SJCRH30 (cell line): ENCODE results near the gene ZPBP2. TPM values are rescaled to one million over a fixed set of nuclear protein-coding genes. Genes with fewer than 3 reads are reported as not detected.

Experiments
- DNase-seq, 2 experiments: peaks; one replicate each; pipeline ENCODE4 v3.0.0-alpha.2; 2015 to 2020
- H3K27ac ChIP-seq: fragments of 250-450 bp; sonication (Bioruptor Pico); 2 replicates; pipeline ENCODE4 v1.5.1; 2020; ENCODE audit warnings: mild to moderate bottlenecking, moderate library complexity
- H3K27me3 ChIP-seq: fragments of 250-450 bp; sonication (Bioruptor Pico); 2 replicates; pipeline ENCODE4 v1.5.1; 2020; ENCODE audit warnings: mild to moderate bottlenecking, moderate library complexity
- H3K36me3 ChIP-seq: fragments of 250-450 bp; sonication (Bioruptor Pico); 2 replicates; pipeline ENCODE4 v1.5.1; 2020; ENCODE audit warnings: mild to moderate bottlenecking, moderate library complexity
- H3K4me1 ChIP-seq: fragments of 250-450 bp; sonication (Bioruptor Pico); 2 replicates; pipeline ENCODE4 v1.5.1; 2020; ENCODE audit warnings: mild to moderate bottlenecking, moderate library complexity
- H3K4me3 ChIP-seq: fragments of 250-450 bp; sonication (Bioruptor Pico); 2 replicates; pipeline ENCODE4 v1.5.1; 2020; ENCODE audit warnings: mild to moderate bottlenecking, moderate library complexity
- H3K9me3 ChIP-seq: fragments of 250-450 bp; sonication (Bioruptor Pico); replicated peaks from 2 replicates; pipeline ENCODE4 v1.5.1; 2020; ENCODE audit warnings: mild to moderate bottlenecking, moderate library complexity
- total RNA-seq: library from RNA; depleted of rRNA; stranded (reverse); fragments of >200 nt; shearing (Covaris generic); gene quantifications from 2 replicates; pipeline ENCODE4 v1.2.3, GENCODE V29; 2014

Gene ZPBP2
- total RNA-seq, 1 experiment from 2014 or later: not detected

DNA sequence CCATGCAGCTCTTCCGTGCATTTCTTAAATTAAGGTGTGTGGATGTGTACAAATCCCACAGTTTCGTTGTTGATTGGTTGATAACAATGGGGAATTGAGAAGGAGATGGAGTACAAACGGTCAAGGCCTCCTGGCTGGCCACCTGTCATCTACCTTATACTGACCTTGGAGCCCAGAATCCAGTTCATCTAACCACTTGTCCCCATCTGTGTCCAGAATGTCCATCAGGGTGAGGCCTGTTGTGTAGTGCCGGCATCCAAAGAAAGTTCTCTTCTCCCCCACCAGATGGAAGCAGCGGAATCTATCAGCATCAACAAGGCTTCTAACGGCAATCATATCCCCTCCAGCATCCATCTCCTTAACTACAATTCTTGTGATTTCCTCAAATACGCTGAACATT, 48.9 kb downstream of the ZPBP2 start:
- Histone ChIP-seq H3K9me3 (no peaks in the 10 kb centered on the region), H3K27me3 (no peaks in the 10 kb centered on the region), H3K4me1 (no peaks in the 10 kb centered on the region), H3K4me3 (no peak overlapping the region), H3K36me3 (no peaks in the 10 kb centered on the region; the same call in 1 of the 2 replicates), H3K27ac (no peak overlapping the region)
- no peak for DNase-seq

DNA sequence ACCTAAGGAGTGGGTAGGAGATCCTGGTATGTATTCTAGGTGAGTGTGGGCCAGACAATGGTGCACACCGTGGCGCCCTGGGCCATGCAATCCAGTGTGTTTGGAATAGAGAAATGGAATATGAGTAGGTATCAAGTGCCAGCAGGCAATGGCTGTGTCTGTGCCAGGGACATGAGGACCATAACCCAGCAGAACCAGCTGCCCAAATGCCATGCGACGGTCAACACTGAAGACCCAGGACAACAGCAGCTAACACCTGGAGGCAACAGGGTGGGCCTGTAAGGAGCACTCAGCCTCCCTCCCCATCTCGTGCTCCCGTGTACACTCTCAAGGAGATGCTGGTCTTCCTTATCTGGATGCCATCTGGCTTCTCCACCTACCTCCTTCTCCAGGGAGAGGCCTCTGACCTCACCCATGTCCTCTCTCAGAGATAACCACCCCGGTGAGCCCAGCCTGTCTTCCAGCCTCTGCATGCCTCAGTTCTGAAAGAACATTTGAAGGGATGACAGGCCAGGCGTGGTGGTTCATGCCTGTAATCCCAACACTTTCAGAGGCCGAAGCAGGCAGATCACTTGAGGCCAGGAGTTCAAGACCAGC, 51.2 kb downstream of the ZPBP2 start:
- no peak overlapping the region for H3K27ac ChIP-seq
- DNase-seq: no peak
- no peak overlapping the region for H3K4me3 ChIP-seq
- no peaks in the 10 kb centered on the region for H3K27me3 ChIP-seq
- H3K4me1 ChIP-seq: no peaks in the 10 kb centered on the region
- H3K9me3 ChIP-seq: no peaks in the 10 kb centered on the region
- H3K36me3 ChIP-seq: no peaks in the 10 kb centered on the region; the same call in 1 of the 2 replicates

DNA sequence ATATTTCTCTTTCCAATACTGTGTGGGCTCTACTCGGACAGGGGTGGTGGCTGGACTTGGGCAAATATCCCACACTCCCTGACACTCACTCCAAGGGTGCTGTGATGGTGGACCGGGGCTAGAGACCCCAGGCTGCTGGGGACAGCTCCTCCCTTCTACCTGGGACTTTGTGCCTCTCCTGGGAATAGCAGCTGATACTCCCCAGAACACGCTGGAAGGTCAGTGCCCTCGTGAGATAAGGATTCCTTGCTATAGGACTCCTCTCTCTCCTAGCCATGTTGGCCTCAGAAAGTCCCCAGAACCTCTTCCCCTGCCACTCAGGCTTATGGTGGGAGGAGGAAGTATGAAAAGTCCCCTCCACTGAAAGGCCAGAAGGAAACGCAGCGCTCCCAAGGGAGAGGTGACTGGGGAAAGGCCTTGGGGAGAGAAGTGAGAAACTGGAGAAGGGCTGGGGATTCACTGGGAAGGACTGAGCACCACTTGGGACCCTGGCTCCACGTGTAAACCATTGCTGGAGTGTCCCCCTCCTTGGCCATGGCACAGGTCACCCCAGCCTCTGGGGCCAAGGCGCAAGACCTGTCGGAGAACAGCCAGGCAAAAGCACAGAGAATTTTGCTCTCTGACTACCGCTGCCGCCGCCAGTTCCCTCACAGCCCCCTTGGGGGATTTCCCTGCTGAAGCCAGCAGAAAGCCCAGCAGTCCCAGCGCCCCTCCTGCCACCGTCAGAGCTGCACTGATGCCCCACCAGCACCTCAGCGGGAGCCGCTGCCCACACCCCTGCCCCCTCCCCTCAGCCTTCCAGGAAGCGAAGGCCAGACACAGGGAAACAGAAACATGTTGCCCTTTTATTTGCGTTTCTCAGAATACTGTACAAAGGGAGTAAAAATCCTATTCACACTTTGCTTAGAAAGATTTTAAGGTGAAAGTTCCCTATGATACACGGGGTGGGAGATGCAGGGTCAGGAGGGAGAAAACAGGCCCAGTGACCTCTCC, 52.5 kb downstream of the ZPBP2 start:
- Histone ChIP-seq H3K36me3 (no peaks in the 10 kb centered on the region; the same call in 1 of the 2 replicates), H3K4me1 (peaks cover 2% of the 10 kb centered on the region; the same call in 1 of the 2 replicates), H3K27ac (no peak overlapping the region), H3K4me3 (no peak overlapping the region), H3K9me3 (no peaks in the 10 kb centered on the region), H3K27me3 (no peaks in the 10 kb centered on the region)
- DNase-seq: no peak

DNA sequence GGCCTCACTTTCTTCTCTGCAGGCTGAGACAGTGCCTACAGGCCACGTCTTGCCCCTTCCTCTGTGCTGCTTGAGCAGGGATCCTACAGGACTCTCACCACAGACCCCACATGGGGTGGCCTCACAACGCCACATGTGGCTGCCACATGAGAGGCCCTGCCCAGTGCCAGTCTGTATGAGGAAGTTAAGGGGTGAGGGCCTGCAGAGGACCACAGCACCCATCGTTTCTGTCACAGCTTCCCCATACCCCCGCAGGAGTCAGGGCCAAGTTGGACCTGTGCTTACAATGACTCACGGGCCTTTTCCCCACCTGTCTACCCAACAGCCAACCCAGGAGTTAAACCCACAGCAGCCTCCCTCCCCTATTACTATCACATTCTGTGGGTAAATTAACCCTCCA, 53.3 kb downstream of the ZPBP2 start:
- Histone ChIP-seq H3K4me1 (peaks cover 11% of the 10 kb centered on the region), H3K4me3 (no peak overlapping the region), H3K9me3 (no peaks in the 10 kb centered on the region), H3K27me3 (no peaks in the 10 kb centered on the region), H3K27ac (no peak overlapping the region), H3K36me3 (no peaks in the 10 kb centered on the region; the same call in 1 of the 2 replicates)
- DNase-seq: no peak

DNA sequence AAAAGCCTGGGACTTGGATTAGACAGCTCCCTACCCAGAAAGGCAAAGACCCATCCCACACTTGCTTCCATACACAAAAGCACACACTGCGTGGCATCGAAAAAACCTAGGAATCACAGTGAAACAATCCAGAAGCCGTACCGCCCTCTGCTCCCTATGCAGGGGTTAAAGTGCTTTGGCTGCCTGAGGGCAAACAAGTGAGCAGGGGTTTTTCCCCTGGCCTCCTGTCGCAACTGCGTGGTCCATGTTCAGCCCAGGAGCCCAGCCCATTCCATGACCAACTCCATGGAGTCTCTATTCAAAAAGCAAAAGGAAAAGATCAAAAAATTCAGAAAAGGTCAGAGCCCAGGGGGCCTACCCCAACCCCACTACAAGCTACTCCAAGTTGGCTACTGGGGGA, 54.0 kb downstream of the ZPBP2 start:
- H3K4me3 ChIP-seq: no peak overlapping the region
- H3K9me3 ChIP-seq: no peaks in the 10 kb centered on the region
- no peaks in the 10 kb centered on the region; the same call in 1 of the 2 replicates for H3K36me3 ChIP-seq
- H3K4me1 ChIP-seq: peaks cover 14% of the 10 kb centered on the region
- no peak for DNase-seq
- no peak overlapping the region for H3K27ac ChIP-seq
- H3K27me3 ChIP-seq: no peaks in the 10 kb centered on the region

DNA sequence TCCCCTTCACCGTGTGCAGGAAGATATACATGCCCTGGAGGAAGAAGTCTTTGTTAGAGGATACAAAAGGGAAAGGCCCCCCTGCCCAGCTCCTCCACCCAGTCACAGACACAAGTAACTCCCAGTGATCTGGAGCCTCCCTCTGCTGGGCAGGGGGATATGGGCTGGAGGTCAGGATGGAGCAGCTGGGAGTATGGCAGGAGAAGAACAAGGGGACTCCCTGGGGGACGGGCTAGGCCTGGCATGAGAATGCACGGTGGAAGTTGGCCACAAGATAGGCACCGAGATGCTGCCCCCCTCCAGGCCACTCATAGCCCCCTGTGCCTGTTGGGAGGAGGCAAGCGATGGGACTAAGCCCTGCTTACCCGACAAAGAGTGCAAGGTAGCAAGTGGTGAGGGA, 55.2 kb downstream of the ZPBP2 start:
- H3K36me3 ChIP-seq: no peaks in the 10 kb centered on the region; the same call in 1 of the 2 replicates
- no peaks in the 10 kb centered on the region for H3K9me3 ChIP-seq
- H3K4me3 ChIP-seq: no peak overlapping the region
- no peaks in the 10 kb centered on the region for H3K27me3 ChIP-seq
- H3K4me1 ChIP-seq: peaks cover 14% of the 10 kb centered on the region
- no peak overlapping the region for H3K27ac ChIP-seq
- no peak for DNase-seq

DNA sequence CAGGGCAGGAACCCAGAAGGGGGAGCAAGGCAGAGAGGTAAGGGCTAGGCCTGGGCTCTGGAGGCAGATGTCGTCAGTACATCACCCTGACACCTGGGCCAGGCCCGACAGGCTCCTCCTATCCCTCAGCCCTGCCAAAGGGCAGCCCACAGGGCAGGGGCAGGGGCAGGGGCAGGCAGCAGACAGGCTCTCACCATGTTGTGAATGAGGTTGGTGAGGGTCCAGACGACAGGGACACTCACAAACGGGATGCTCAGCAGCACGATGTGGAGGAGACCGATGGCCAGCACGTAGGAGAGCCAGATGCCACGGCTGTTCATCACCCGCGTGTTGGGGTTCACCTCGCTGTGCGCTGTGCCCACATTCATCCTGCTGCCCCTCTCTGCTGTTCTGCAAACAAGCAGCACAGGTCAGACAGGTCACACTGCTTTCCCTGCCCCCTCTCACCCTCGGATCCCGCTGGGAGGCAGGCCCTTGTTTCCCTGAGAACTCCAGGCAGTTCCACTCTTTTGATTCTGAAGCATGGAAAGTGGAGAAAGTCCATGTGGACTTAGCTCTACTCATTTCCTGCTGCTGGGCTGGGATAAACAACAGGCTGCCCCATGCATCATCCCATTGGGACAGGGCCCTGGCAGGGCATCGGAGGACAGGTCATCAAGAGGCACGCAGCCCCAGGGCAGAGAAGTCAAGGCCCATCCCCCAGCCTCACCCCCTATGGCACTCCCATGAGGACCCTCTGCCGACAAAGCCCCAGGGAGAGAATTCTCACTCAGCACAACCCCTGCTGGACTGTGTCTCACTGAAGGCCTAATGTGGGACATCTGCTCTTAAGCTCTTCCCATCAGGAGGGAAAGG, 56.1 kb downstream of the ZPBP2 start:
- Histone ChIP-seq H3K4me3 (no peak overlapping the region), H3K4me1 (peaks cover 14% of the 10 kb centered on the region), H3K36me3 (no peaks in the 10 kb centered on the region; the same call in 1 of the 2 replicates), H3K9me3 (no peaks in the 10 kb centered on the region), H3K27me3 (no peaks in the 10 kb centered on the region), H3K27ac (no peak overlapping the region)
- DNase-seq: no peak

DNA sequence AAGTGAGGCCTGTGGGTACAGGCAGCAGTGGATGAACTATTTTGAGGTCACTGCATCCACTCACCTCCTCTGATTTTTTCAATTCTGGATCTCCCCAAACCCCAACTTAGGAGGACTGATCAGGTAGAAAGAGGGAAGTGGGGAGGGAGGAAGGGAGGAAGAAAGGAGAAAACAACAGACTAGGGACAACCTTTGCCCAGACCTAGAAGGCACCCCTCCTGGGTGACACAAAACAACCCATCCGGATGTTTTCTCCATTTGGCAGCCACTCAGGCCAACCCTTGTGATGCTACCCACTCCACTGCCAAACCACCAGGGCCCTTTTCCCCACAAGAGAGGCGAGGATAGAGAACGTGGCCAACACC, 56.7 kb downstream of the ZPBP2 start:
- peaks cover 14% of the 10 kb centered on the region for H3K4me1 ChIP-seq
- H3K27me3 ChIP-seq: no peaks in the 10 kb centered on the region
- H3K4me3 ChIP-seq: no peak overlapping the region
- H3K9me3 ChIP-seq: no peaks in the 10 kb centered on the region
- H3K36me3 ChIP-seq: no peaks in the 10 kb centered on the region; the same call in 1 of the 2 replicates
- DNase-seq: no peak
- no peak overlapping the region for H3K27ac ChIP-seq

DNA sequence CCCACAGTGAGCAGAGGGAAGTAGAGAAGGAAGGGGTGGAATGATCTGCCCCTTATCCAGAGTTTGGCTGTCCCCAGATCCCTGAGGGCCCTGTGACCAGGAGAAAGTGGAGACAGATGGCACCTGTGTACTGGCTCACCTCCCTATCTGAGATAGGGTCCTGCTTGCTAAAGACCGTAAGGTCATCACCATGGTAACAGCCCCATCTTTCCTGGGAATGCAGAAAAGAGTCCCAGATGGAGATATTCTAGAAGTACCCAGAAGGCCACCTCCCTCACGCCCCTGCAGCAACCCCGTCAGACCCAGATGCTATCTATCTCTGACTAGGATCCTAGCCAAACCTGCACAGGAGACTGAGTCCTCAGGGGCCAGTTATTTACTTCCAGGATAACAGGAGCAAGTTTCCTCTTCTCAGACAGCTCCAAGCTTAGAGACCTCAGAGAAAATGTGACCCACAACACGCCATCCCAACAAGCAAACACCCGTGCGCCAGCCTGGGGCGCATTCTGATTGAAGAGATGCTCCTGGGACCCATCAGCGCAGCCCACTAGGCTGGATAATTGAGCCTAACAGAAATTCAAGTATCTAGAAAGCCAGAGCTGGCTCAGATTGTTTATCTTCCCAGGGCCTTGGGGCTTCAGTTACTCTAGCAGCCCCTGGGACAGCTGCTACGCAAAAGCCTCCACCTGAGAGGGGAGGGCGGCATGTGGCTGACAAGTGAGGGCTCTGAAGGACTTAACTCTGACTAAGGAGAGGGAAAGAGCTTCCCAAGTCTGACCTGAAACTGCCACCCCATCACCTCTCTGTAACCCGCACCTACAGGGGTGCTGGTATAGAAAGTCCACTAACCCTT, 57.5 kb downstream of the ZPBP2 start:
- Histone ChIP-seq H3K9me3 (no peaks in the 10 kb centered on the region), H3K4me1 (peaks cover 14% of the 10 kb centered on the region), H3K27ac (no peak overlapping the region), H3K27me3 (no peaks in the 10 kb centered on the region), H3K36me3 (no peaks in the 10 kb centered on the region), H3K4me3 (no peak overlapping the region)
- DNase-seq: peak; percentile 47 to 62

DNA sequence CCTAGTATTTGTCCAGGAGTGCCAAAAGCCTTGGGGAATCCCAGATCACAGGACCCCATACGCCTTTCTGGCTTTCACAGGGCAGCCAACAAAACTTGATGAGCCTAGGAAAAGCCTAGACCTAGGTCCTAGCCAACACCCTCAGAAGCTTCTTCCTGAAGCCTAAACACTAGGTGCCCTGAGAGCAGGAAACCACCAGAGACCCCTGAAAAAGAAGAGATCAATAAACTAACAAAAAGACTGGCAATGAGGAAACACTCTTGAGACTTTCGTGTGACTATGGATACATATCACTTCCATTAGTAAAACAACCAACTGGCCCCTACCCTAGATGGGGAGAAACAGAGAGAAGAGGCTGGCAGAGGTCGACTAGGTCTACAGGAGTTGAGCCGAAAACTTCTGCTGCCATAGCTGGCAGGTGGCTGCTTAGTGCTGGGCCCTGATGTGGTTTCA, 58.2 kb downstream of the ZPBP2 start:
- H3K4me3 ChIP-seq: peak overlapping the region; percentile 67
- no peak overlapping the region for H3K27ac ChIP-seq
- H3K27me3 ChIP-seq: no peaks in the 10 kb centered on the region
- peaks cover 14% of the 10 kb centered on the region for H3K4me1 ChIP-seq
- no peak for DNase-seq
- H3K36me3 ChIP-seq: no peaks in the 10 kb centered on the region
- H3K9me3 ChIP-seq: no peaks in the 10 kb centered on the region

DNA sequence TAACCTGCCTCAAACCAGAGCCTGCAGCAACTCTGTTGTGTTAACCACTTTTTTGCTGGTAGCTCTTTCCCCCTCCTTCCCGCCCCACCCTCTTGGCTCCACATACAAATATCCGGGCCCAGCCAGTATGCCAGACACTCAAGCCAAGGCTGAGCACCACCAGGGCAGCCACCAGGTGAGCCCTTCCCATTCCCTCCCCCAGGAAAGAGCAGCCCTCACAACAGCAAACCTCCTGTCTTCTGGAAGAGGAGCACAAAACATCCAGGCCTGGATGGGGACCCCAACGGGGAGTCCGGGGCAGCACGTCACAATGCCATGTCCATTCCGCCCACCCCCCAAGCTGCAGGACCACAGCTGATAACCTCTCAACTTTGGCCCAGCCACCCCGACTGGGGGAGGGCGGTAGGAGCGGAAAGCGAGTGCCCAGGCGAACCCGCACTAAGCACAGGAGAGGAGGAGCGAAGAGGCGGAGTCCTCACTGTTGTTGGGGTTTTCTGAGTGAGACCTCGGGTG, 58.6 kb downstream of the ZPBP2 start:
- DNase-seq: peak; percentile 21 to 36
- Histone ChIP-seq H3K4me3 (peak overlapping the region; percentile 67), H3K27me3 (no peaks in the 10 kb centered on the region), H3K4me1 (peaks cover 14% of the 10 kb centered on the region), H3K27ac (peak overlapping the region; percentile 52), H3K9me3 (no peaks in the 10 kb centered on the region), H3K36me3 (no peaks in the 10 kb centered on the region)
